ENCODE data around the gene MAMSTR.
"Not testable (repeated sequence)": the region's sequence is repeated elsewhere in the genome, so short reads cannot be mapped to it uniquely, and the experiment has no call there.

The MAMSTR gene, protein sequence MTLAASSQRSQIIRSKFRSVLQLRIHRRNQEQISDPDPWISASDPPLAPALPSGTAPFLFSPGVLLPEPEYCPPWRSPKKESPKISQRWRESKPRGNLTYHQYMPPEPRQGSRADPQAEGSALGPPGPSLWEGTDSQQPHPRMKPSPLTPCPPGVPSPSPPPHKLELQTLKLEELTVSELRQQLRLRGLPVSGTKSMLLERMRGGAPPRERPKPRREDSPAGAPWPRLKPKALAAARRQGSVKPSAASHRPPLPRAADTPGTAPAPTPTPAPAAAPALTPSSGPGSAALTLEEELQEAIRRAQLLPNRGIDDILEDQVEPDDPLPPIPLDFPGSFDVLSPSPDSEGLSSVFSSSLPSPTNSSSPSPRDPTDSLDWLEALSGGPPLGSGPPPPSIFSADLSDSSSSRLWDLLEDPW

GRCh38 chr19:48719263-48720171 lies at the start of gene MAMSTR:
MAMSTR (minus strand) TSS chr19:48719725; CDS start chr19:48719031, 694 bp downstream.
- DNase-seq: no peak

GRCh38 chr19:48768994-48769713 lies 49.6 kb upstream of the MAMSTR start:
- DNase-seq: no peak

- DNase-seq: not testable (repeated sequence)
Observed at GRCh38 chr19:48768171-48768753, 48.7 kb upstream of the MAMSTR start.

DNA sequence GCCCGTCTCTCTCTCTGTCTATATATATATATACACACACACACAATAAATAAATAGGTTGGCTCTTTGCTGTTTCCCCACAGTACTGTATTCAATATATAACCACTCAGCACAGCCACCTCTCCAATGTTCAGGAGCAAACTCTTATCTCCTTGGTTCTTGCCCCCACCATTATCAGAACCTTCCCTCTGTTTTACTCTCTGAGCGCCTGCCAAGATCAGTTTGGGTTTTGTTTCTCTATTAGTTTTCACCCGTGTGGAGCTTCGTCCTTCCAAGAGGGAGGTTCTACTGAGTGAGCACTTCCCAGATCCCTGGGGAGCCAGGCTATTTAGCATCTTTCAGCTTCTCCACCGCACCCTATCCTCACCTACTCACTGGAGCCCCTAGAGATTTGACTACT lies 46.3 kb upstream of the MAMSTR start:
- DNase-seq: not testable (repeated sequence)

GRCh38 chr19:48760504-48761205 lies 41.1 kb upstream of the MAMSTR start:
- DNase-seq: no peak

- no peak for DNase-seq
Observed at GRCh38 chr19:48757741-48758144, 38.2 kb upstream of the MAMSTR start.

- DNase-seq: no peak
Observed at GRCh38 chr19:48757089-48757675, 37.7 kb upstream of the MAMSTR start.

DNA sequence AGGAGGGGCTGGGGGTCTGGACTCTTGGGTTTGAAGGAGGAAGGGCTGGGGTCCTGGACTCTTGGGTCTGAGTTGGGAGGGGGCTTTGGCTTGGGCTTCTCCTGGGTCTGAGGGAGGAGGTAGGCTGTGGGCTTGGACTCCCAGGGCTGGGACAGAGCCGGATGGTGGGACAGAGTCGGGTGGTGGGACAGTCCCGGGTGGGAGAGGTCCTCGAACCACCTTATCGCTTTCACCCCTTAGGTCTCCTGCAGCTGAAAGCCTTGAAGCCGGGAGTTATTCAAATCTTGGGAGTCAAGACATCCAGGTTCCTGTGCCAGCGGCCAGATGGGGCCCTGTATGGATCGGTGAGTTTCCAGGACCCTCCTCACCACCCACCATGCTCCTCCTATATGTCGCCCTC lies 37.2 kb upstream of the MAMSTR start:
- no peak for DNase-seq

GRCh38 chr19:48756212-48756611 lies 36.7 kb upstream of the MAMSTR start:
- DNase-seq: no peak

GRCh38 chr19:48755787-48756186 lies 36.3 kb upstream of the MAMSTR start:
- DNase-seq: no peak

GRCh38 chr19:48755084-48755641 lies 35.6 kb upstream of the MAMSTR start, which contains the start of gene FGF21:
FGF21 (plus strand) TSS chr19:48755524; CDS start chr19:48756237, 713 bp downstream.
- DNase-seq: no peak

GRCh38 chr19:48752496-48753365 lies 33.2 kb upstream of the MAMSTR start, which contains the start of gene FUT1:
FUT1 (minus strand) TSS chr19:48752641; CDS start chr19:48751281, 1,360 bp downstream.
- DNase-seq: peak; percentile 18

GRCh38 chr19:48751845-48752495 lies 32.4 kb upstream of the MAMSTR start:
- DNase-seq: no peak

GRCh38 chr19:48750771-48751504 lies 31.4 kb upstream of the MAMSTR start:
- DNase-seq: no peak

DNA sequence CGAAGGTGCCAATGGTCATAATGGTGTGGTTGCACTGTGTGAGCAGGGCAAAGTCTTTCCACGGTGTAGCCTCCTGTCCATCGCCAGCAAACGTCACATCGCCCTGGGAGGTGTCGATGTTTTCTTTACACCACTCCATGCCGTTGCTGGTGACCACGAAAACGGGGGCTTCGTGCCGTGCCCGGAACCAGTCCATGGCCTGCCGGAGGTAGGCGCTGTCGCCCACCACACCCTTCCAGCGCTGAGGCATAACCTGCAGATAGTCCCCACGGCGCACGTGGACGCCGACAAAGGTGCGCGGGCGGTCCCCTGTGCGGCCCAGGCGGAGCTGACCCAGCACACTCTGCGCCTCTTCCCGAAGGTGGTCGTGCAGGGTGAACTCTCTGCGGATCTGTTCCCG lies 30.8 kb upstream of the MAMSTR start:
- DNase-seq: no peak

GRCh38 chr19:48749571-48750198 lies 30.2 kb upstream of the MAMSTR start:
- DNase-seq: no peak

GRCh38 chr19:48746738-48747575 lies 27.4 kb upstream of the MAMSTR start, which contains the start of gene IZUMO1:
IZUMO1 (minus strand) TSS chr19:48746909; CDS start chr19:48745859, 1,050 bp downstream.
- DNase-seq: peak; percentile 25

Measured in activated effector memory CD4-positive, alpha-beta T cell treated with Interleukin-2 at 50 U/mL for 16 hours (primary cell).